H1 (cell line): ENCODE results near the gene TVP23B. TPM values are rescaled to one million over a fixed set of nuclear protein-coding genes. Genes with fewer than 3 reads are reported as not detected.
A peak's percentile ranks its signal among the peaks of the same experiment; 100 is the strongest.
"Not testable (repeated sequence)": the region's sequence is repeated elsewhere in the genome, so short reads cannot be mapped to it uniquely, and the experiment has no call there.

Experiments used
- CTCF ChIA-PET: fragments of 300-600 bp; sonication (Branson Sonifier 250); formaldehyde crosslinking; loops from one replicate; lab custom pipeline; 2021; ENCODE audit not compliant: partially characterized antibody; lab: Charles Lee
- POLR2A ChIA-PET: fragments of 300-600 bp; sonication (Branson Sonifier 250); formaldehyde crosslinking; loops from one replicate; lab custom pipeline; 2021; ENCODE audit warnings: inconsistent platforms; ENCODE audit not compliant: partially characterized antibody; lab: Charles Lee
- DNase-seq, 2 experiments: peaks; one replicate each; pipeline versions ENCODE4 v3.0.0 to v3.0.0-alpha.2; 2010 to 2022; ENCODE audit warnings: low spot score in 2 of 2, low read depth in 1 of 2, mixed read lengths in 1 of 2
- FAIRE-seq: peaks from 2 replicates; lab custom pipeline; 2011; peaks lifted over from hg19 to GRCh38; lab: Jason Lieb, UNC
- H2AFZ ChIP-seq: 2 replicates; pipeline ENCODE4 v1.8.1; 2012; ENCODE audit warnings: low read length, inconsistent platforms
- H2AK5ac ChIP-seq: 2 replicates; pipeline ENCODE4 v1.6.1; 2013; ENCODE audit warnings: low read depth, low read length
- H2BK120ac ChIP-seq: replicated peaks from 2 replicates; pipeline ENCODE3; 2013; ENCODE audit warnings: low read depth, low read length, inconsistent platforms
- H2BK12ac ChIP-seq: 2 replicates; pipeline ENCODE4 v1.6.1; 2013; ENCODE audit warnings: low read depth, low read length
- H2BK15ac ChIP-seq: 2 replicates; pipeline ENCODE4 v1.6.1; 2013; ENCODE audit warnings: low read length
- H2BK20ac ChIP-seq: 2 replicates; pipeline ENCODE4 v1.6.1; 2013; ENCODE audit warnings: low read length
- H2BK5ac ChIP-seq: 2 replicates; pipeline ENCODE4 v1.6.1; 2013; ENCODE audit warnings: low read depth, low read length
- H3K14ac ChIP-seq: 2 replicates; pipeline ENCODE4 v1.6.1; 2013; ENCODE audit warnings: inconsistent platforms; ENCODE audit not compliant: insufficient read length
- H3K18ac ChIP-seq: 2 replicates; pipeline ENCODE4 v1.6.1; 2013; ENCODE audit warnings: low read length; ENCODE audit errors: extremely low read depth
- H3K23ac ChIP-seq: 2 replicates; pipeline ENCODE4 v1.6.1; 2013; ENCODE audit warnings: inconsistent platforms; ENCODE audit not compliant: insufficient read length
- H3K23me2 ChIP-seq: 2 replicates; pipeline ENCODE4 v1.6.1; 2013; ENCODE audit warnings: low read depth, low read length
- H3K27ac ChIP-seq: 2 replicates; pipeline ENCODE4 v1.6.1; 2011; ENCODE audit warnings: low read depth, low read length, inconsistent platforms
- H3K27me3 ChIP-seq, 4 experiments: replicated peaks in 1 of 4; 1 replicate in 1 of 4; 2 replicates in 3 of 4; pipeline versions ENCODE4 v1.6.1 to v1.8.1; 2011 to 2013; ENCODE audit warnings: low read length in 3 of 4, mild to moderate bottlenecking in 3 of 4, inconsistent platforms in 2 of 4, mixed read lengths in 2 of 4, moderate library complexity in 1 of 4; ENCODE audit not compliant: control insufficient read depth in 3 of 4, insufficient read depth in 3 of 4; ENCODE audit errors: extremely low read depth in 1 of 4
- H3K36me3 ChIP-seq, 4 experiments: 2 replicates each; pipeline versions ENCODE4 v1.6.1 to v1.8.1; 2011 to 2013; ENCODE audit warnings: mild to moderate bottlenecking in 4 of 4, low read length in 3 of 4, moderate library complexity in 2 of 4, control low read depth in 1 of 4, inconsistent platforms in 1 of 4; ENCODE audit not compliant: insufficient read depth in 4 of 4, control insufficient read depth in 2 of 4
- H3K4ac ChIP-seq: replicated peaks from 2 replicates; pipeline ENCODE3; 2013; ENCODE audit warnings: low read length, low read depth, mixed read lengths, inconsistent platforms; ENCODE audit not compliant: insufficient read length
- H3K4me1 ChIP-seq, 4 experiments: replicated peaks in 1 of 4; 1 replicate in 1 of 4; 2 replicates in 3 of 4; pipeline versions ENCODE4 v1.6.1 to v1.8.1; 2011 to 2013; ENCODE audit warnings: low read length in 3 of 4, inconsistent platforms in 2 of 4, mixed read lengths in 1 of 4; ENCODE audit not compliant: insufficient read depth in 4 of 4, control insufficient read depth in 3 of 4
- H3K4me2 ChIP-seq, 2 experiments: 2 replicates each; pipeline versions ENCODE4 v1.6.1 to v1.8.1; 2011 to 2013; ENCODE audit warnings: low read depth in 2 of 2, low read length in 2 of 2, control low read depth in 1 of 2, inconsistent platforms in 1 of 2, mild to moderate bottlenecking in 1 of 2; ENCODE audit not compliant: insufficient read depth in 1 of 2
- H3K4me3 ChIP-seq, 4 experiments: fragments of 200-600, 300-600 bp in 1 of 4; sonication (generic), shearing (Covaris generic), sonication (Bioruptor Twin) in 1 of 4; 2 replicates each; pipeline versions ENCODE4 v1.5.1 to v1.8.1; 2011 to 2016; ENCODE audit warnings: low read length in 4 of 4, low read depth in 3 of 4, control low read depth in 2 of 4, inconsistent platforms in 2 of 4, mild to moderate bottlenecking in 2 of 4, mixed read lengths in 1 of 4, moderate library complexity in 1 of 4; ENCODE audit not compliant: insufficient read depth in 2 of 4; ENCODE audit errors: extremely low read depth in 1 of 4
- H3K56ac ChIP-seq: replicated peaks from 2 replicates; pipeline ENCODE3; 2013; ENCODE audit warnings: low read depth, mild to moderate bottlenecking, mixed read lengths, low read length, inconsistent platforms; ENCODE audit not compliant: insufficient read length
- H3K79me1 ChIP-seq: 2 replicates; pipeline ENCODE4 v1.6.1; 2013; ENCODE audit warnings: low read depth, low read length, control low read depth
- H3K79me2 ChIP-seq, 2 experiments: 2 replicates each; pipeline versions ENCODE4 v1.6.1 to v1.8.1; 2012 to 2013; ENCODE audit warnings: low read length in 2 of 2, mild to moderate bottlenecking in 2 of 2, inconsistent platforms in 1 of 2; ENCODE audit not compliant: insufficient read depth in 2 of 2, control insufficient read depth in 1 of 2
- H3K9ac ChIP-seq, 4 experiments: replicated peaks in 1 of 4; 1 replicate in 1 of 4; 2 replicates in 3 of 4; pipeline versions ENCODE4 v1.6.1 to v1.8.1; 2011 to 2013; ENCODE audit warnings: low read depth in 3 of 4, low read length in 3 of 4, control low read depth in 2 of 4, mild to moderate bottlenecking in 2 of 4, moderate library complexity in 2 of 4, inconsistent platforms in 1 of 4; ENCODE audit errors: extremely low read depth in 1 of 4
- H3K9me3 ChIP-seq, 2 experiments: 2 replicates each; pipeline versions ENCODE4 v1.6.1 to v1.8.1; 2012 to 2013; ENCODE audit warnings: mild to moderate bottlenecking in 2 of 2, moderate library complexity in 2 of 2, control low read depth in 1 of 2, inconsistent platforms in 1 of 2, low read depth in 1 of 2, low read length in 1 of 2, mixed read lengths in 1 of 2; ENCODE audit not compliant: insufficient read depth in 2 of 2
- H4K20me1 ChIP-seq, 2 experiments: replicated peaks in 1 of 2; 2 replicates each; pipeline versions ENCODE3 to v1.8.1; 2011 to 2013; ENCODE audit warnings: inconsistent platforms in 2 of 2, low read length in 2 of 2, mild to moderate bottlenecking in 1 of 2; ENCODE audit not compliant: insufficient read depth in 2 of 2, control insufficient read depth in 1 of 2
- H4K5ac ChIP-seq: 2 replicates; pipeline ENCODE4 v1.6.1; 2013; ENCODE audit warnings: low read length, low read depth, mixed read lengths, inconsistent platforms; ENCODE audit not compliant: insufficient read length
- H4K8ac ChIP-seq: 2 replicates; pipeline ENCODE4 v1.8.0; 2013; ENCODE audit warnings: mild to moderate bottlenecking, moderate library complexity, low read length, inconsistent platforms; ENCODE audit not compliant: insufficient read depth; ENCODE audit errors: extremely low read depth
- H4K91ac ChIP-seq: replicated peaks from 2 replicates; pipeline ENCODE3; 2013; ENCODE audit warnings: low read length, mixed read lengths, inconsistent platforms; ENCODE audit not compliant: insufficient read length
- RAD21 ChIP-seq, 2 experiments: IDR thresholded peaks in 1 of 2; conservative IDR thresholded peaks in 1 of 2; 2 replicates each; pipeline ENCODE4 v1.6.1; 2011; ENCODE audit warnings: low read depth in 2 of 2, low read length in 2 of 2, improper control_type of control experiment in 1 of 2, inconsistent platforms in 1 of 2, mild to moderate bottlenecking in 1 of 2, moderate library complexity in 1 of 2
- WGBS, 2 experiments: shearing (Covaris generic) in 1 of 2; methylation state at CpG; one replicate each; pipeline versions ENCODE4 v1.1.6 to v1.1.7; 2013 to 2015; ENCODE audit warnings: low lambda C conversion rate in 2 of 2, mixed read lengths in 2 of 2, inconsistent platforms in 1 of 2, low coverage in 1 of 2, missing lambda C conversion rate in 1 of 2; ENCODE audit not compliant: insufficient replicate concordance in 2 of 2, insufficient coverage in 1 of 2, insufficient read length in 1 of 2; ENCODE audit errors: extremely low coverage in 1 of 2, missing lambda C conversion rate in 1 of 2; 5-methylcytosine and 5-hydroxymethylcytosine counted together
- polyA plus RNA-seq, 7 experiments: library from polyadenylated mRNA; depleted of rRNA in 3 of 7; stranded (reverse) in 5 of 7; unstranded in 2 of 7; fragments of >200 nt in 5 of 7; fragments of 200-250 nt in 2 of 7; gene quantifications; 1 replicate in 5 of 7; 2 replicates in 1 of 7; 4 replicates in 1 of 7; pipeline versions ENCODE4 v1.2.1 to v1.2.3, GENCODE V29; 2011 to 2013; ENCODE audit warnings: missing spikeins in 2 of 7, mixed read lengths in 2 of 7
- total RNA-seq: library from RNA; stranded (reverse); fragmentation: NEBNext Ultra II Directional; extraction: Animal tissue kit (Norgen Biotek cat#: 25700); gene quantifications from 2 replicates; pipeline ENCODE4 v1.2.1, GENCODE V29; 2021

Gene TVP23B
- total and polyA plus RNA-seq, 2 of the 8 experiments (the other 6 are each of a cell fraction or from before 2014, with no cell fraction given): 11.5 to 22.7 TPM

DNA sequence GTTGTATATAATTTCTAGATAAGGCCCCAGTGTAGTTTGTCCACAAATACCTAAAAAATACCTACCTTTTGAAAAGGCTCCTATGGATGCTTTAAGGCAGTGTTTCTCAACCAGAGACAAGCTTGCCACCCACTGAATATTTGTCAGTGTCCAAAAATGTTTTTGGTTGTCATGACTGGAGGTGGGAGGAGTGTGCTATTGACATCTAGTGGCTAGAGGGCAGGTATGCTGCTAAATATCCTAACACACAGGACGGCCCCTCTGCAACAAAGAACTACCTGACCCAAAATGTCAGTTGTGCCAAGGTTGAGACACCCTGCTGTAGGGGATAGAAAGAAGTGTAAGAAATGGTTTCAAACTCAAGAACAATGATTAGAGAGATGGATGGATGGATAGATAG, 10.4 kb downstream of the TVP23B start:
- H3K56ac ChIP-seq, H3K23ac ChIP-seq, CTCF ChIA-PET, H2AK5ac ChIP-seq, H3K79me2 ChIP-seq, H3K18ac ChIP-seq, H3K9ac ChIP-seq, H4K5ac ChIP-seq, H3K4me2 ChIP-seq, H4K91ac ChIP-seq, H2BK15ac ChIP-seq, H2BK20ac ChIP-seq, H2BK5ac ChIP-seq, H3K4me3 ChIP-seq, H3K14ac ChIP-seq, H3K27me3 ChIP-seq, H4K8ac ChIP-seq, H2AFZ ChIP-seq, H4K20me1 ChIP-seq, H3K27ac ChIP-seq, H3K9me3 ChIP-seq, H2BK120ac ChIP-seq, H3K4me1 ChIP-seq, H2BK12ac ChIP-seq, H3K4ac ChIP-seq, POLR2A ChIA-PET, H3K23me2 ChIP-seq, DNase-seq, H3K79me1 ChIP-seq: not testable (repeated sequence)
- FAIRE-seq: peak; percentile 88
- H3K36me3 ChIP-seq: peaks cover 0 to 13% (median 3%) of the 10 kb centered on the region in 4 experiments; a peak in 2 of 8 replicates
- 0 out of 4 replicates have a peak, but pooled peaks of 1 of the 2 experiments have one; percentile 26 for TF ChIP-seq RAD21 (IDR thresholded peaks at IDR 0.05 in 1 of 2, conservative IDR thresholded peaks at IDR 0.05 in 1 of 2; ENCODE audit: low read depth in 2 of 2, low read length in 2 of 2)
- 100% methylated on average over 1 of the region's 1 CpG; no CpG with 5 or more reads in 1 of the 2 experiments for WGBS, 2 experiments
